Measurements from ENCODE around the gene FERMT2. TPM values are rescaled to one million over a fixed set of nuclear protein-coding genes. Genes with fewer than 3 reads are reported as not detected.

FERMT2 gene
- total and polyA plus RNA-seq, 9 of the 15 experiments (the other 6 are each of a cell fraction or from before 2014, with no cell fraction given), result 0.10 to 1.3 (median 0.40) TPM

DNA sequence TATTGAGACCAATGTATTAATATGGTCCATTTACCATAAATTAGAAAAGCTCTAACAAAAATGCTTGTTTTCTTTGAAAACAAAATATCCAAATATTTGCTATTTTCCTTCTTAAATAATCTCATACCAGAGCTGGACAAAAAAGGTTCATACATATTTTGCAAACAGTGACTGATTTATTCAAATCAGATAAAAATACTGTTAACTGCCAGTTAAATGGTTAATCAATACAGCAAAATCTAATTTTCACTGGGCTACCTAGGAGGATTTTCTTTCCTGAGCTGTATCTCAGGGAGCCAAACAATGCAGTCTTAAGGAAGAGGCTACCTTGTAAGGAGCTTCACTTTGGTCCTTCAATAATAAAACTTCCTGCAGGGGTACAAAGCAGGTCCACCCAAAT is 2.0 kb downstream of the FERMT2 start:
- H3K9ac ChIP-seq (ENCODE audit: insufficient read depth in 1 of 2, low read depth in 2 of 2, low read length in 2 of 2), result no peak overlapping the region
- TF ChIP-seq BMI1 (IDR thresholded peaks at IDR 0.05; ENCODE audit: low read length) (0 out of 2 replicates have a peak, but pooled peaks have one; percentile 10), CEBPB (tag; IDR thresholded peaks at IDR 0.05) (no peak), CBX2 (IDR thresholded peaks at IDR 0.05; ENCODE audit: insufficient read depth, low read length, poor library complexity, severe bottlenecking) (peak; percentile 89), CBX8 (IDR thresholded peaks at IDR 0.05; ENCODE audit: borderline replicate concordance, extremely low read depth, low read depth, low read length, poor library complexity, severe bottlenecking) (peak; percentile 52), MAFK (IDR thresholded peaks at IDR 0.05; ENCODE audit: low read length) (no peak)
- H3K4me2 ChIP-seq (ENCODE audit: insufficient read depth, low read length), result no peak overlapping the region
- intact Hi-C loops (cut with micrococcal nuclease), result no loop called here
- POLR2A ChIA-PET, result interaction anchor here (0.5 to 1.4 kb wide), 2 partner anchors 15 to 243 kb away, joined by 4 read pairs; no protein-coding TSS in a partner anchor
- H3K79me2 ChIP-seq (ENCODE audit: control insufficient read depth, insufficient read depth, low read length), result no peaks in the 10 kb centered on the region
- DNase-seq (ENCODE audit: extremely low read depth in 1 of 4, low spot score in 3 of 4) (no peak), FAIRE-seq (no peak), ATAC-seq (no peak)
- CTCF ChIA-PET (ENCODE audit: low intra/inter-chr PET ratio), result no interaction called here
- no peaks in the 10 kb centered on the region for H3K9me3 ChIP-seq (replicated peaks; ENCODE audit: control insufficient read depth, insufficient read depth, low read depth, low read length)
- H3K4me1 ChIP-seq (replicated peaks in 1 of 2; ENCODE audit: control insufficient read depth in 2 of 2, insufficient read depth in 2 of 2, low read length in 2 of 2), result peaks cover 0 to 14% of the 10 kb centered on the region in 2 experiments; a peak in 2 of 5 replicates
- no peak overlapping the region for H3K4me3 ChIP-seq
- in situ Hi-C loops (cut with MboI), result no loop called here
- H3K27me3 ChIP-seq (ENCODE audit: control insufficient read depth in 2 of 2, insufficient read depth in 2 of 2, low read length in 2 of 2), result peaks cover 15 to 26% of the 10 kb centered on the region in 2 experiments
- no peak overlapping the region for H3K27ac ChIP-seq (ENCODE audit: extremely low read depth, low read depth, low read length)
- no TSS peak for BruUV-seq (replicated peaks)
- H2AFZ ChIP-seq (ENCODE audit: low read depth, low read length), result no peak overlapping the region
- H3K36me3 ChIP-seq (ENCODE audit: control insufficient read depth, insufficient read depth, low read length), result no peaks in the 10 kb centered on the region
- peaks cover 4% of the 10 kb centered on the region; the same call in 1 of the 2 replicates for H4K20me1 ChIP-seq (replicated peaks; ENCODE audit: control insufficient read depth, insufficient read depth, low read length)
- no peaks in the 10 kb centered on the region for H3K9me1 ChIP-seq (ENCODE audit: control insufficient read depth, insufficient read depth, low read length)

DNA sequence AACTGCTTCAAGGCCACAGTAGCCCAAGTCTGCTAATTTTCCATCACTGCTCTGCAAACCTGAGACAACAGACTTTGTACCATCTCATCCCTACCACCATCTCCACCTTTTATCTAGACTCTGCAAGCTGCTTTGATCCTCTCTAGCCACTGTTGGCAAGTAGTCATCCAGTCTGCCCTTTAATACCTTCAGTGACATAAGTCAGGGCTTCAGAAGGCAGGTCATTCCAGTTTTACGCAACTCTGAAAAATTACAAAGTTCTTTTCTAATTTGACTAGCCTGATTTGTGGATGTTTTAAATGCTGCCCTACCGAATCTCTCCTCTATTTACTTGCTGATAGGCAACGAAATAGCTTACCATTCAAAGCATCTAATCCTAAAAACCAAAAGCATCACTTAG is 2.8 kb downstream of the FERMT2 start:
- POLR2A ChIA-PET, result interaction anchor here (0.5 to 1.4 kb wide), 2 partner anchors 16 to 242 kb away, joined by 4 read pairs; no protein-coding TSS in a partner anchor
- Histone ChIP-seq H3K79me2 (ENCODE audit: control insufficient read depth, insufficient read depth, low read length) (no peaks in the 10 kb centered on the region), H4K20me1 (replicated peaks; ENCODE audit: control insufficient read depth, insufficient read depth, low read length) (peaks cover 4% of the 10 kb centered on the region; the same call in 1 of the 2 replicates), H2AFZ (ENCODE audit: low read depth, low read length) (no peak overlapping the region), H3K27me3 (ENCODE audit: control insufficient read depth in 2 of 2, insufficient read depth in 2 of 2, low read length in 2 of 2) (peaks cover 15 to 26% of the 10 kb centered on the region in 2 experiments), H3K4me2 (ENCODE audit: insufficient read depth, low read length) (no peak overlapping the region), H3K9me3 (replicated peaks; ENCODE audit: control insufficient read depth, insufficient read depth, low read depth, low read length) (no peaks in the 10 kb centered on the region), H3K27ac (ENCODE audit: extremely low read depth, low read depth, low read length) (no peak overlapping the region), H3K36me3 (ENCODE audit: control insufficient read depth, insufficient read depth, low read length) (no peaks in the 10 kb centered on the region), H3K9ac (ENCODE audit: insufficient read depth in 1 of 2, low read depth in 2 of 2, low read length in 2 of 2) (no peak overlapping the region), H3K4me1 (replicated peaks in 1 of 2; ENCODE audit: control insufficient read depth in 2 of 2, insufficient read depth in 2 of 2, low read length in 2 of 2) (peaks cover 0 to 14% of the 10 kb centered on the region in 2 experiments; a peak in 2 of 5 replicates), H3K4me3 (no peak overlapping the region), H3K9me1 (ENCODE audit: control insufficient read depth, insufficient read depth, low read length) (no peaks in the 10 kb centered on the region)
- intact Hi-C loops (cut with micrococcal nuclease), result no loop called here
- no TSS peak for BruUV-seq (replicated peaks)
- CTCF ChIA-PET (ENCODE audit: low intra/inter-chr PET ratio), result no interaction called here
- no peak for FAIRE-seq
- in situ Hi-C loops (cut with MboI), result no loop called here
- WGBS (ENCODE audit: insufficient coverage, low coverage, missing lambda C conversion rate), result 8% methylated on average over 3 of the region's 3 CpGs
- no peak for DNase-seq (ENCODE audit: extremely low read depth in 1 of 4, low spot score in 3 of 4)
- ATAC-seq, result no peak
- no peak for TF ChIP-seq ZNF444 (CRISPR knock-in tag; IDR thresholded peaks at IDR 0.05)
- TF ChIP-seq ZNF766 (CRISPR knock-in tag; conservative IDR thresholded peaks at IDR 0.05), result no peak
- TF ChIP-seq, protein P1, sequence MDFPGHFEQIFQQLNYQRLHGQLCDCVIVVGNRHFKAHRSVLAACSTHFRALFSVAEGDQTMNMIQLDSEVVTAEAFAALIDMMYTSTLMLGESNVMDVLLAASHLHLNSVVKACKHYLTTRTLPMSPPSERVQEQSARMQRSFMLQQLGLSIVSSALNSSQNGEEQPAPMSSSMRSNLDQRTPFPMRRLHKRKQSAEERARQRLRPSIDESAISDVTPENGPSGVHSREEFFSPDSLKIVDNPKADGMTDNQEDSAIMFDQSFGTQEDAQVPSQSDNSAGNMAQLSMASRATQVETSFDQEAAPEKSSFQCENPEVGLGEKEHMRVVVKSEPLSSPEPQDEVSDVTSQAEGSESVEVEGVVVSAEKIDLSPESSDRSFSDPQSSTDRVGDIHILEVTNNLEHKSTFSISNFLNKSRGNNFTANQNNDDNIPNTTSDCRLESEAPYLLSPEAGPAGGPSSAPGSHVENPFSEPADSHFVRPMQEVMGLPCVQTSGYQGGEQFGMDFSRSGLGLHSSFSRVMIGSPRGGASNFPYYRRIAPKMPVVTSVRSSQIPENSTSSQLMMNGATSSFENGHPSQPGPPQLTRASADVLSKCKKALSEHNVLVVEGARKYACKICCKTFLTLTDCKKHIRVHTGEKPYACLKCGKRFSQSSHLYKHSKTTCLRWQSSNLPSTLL (IDR thresholded peaks at IDR 0.05), result no peak
- TF ChIP-seq SOX6 (IDR thresholded peaks at IDR 0.05), result no peak
- no peak for TF ChIP-seq COPS2 (conservative IDR thresholded peaks at IDR 0.05)
- TF ChIP-seq GATAD2B (IDR thresholded peaks at IDR 0.05; ENCODE audit: borderline replicate concordance), result no peak
- no peak for TF ChIP-seq L3MBTL2 (IDR thresholded peaks at IDR 0.05)
- no peak for TF ChIP-seq ILK (tag; IDR thresholded peaks at IDR 0.05; ENCODE audit: borderline replicate concordance, low read depth)

Data from K562 (cell line).